Measurements from ENCODE around the gene GRK1.

DNA sequence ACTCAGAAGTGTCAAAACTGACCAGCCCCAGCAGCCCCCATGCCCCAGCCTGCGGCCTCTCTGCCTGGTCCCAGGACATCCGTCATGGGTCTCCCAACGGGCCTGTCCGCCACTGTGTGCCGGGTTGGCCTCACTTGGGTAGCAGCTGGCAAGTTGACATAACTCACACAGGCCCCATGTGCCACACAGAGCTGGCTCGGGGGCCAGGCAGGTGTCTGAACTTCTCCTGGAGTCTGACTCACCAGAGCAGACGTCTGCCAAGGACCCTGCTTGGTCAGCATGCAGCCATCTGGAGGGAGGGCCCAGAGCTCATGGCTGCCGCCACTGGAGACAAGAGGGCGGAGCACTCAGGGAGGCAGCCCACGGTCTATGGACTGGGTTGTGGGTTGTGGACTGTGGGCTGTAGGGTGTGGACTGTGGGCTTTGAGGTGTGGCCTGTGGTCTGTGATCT, 60.0 kb downstream of the GRK1 start:
- TF ChIP-seq, protein P1, sequence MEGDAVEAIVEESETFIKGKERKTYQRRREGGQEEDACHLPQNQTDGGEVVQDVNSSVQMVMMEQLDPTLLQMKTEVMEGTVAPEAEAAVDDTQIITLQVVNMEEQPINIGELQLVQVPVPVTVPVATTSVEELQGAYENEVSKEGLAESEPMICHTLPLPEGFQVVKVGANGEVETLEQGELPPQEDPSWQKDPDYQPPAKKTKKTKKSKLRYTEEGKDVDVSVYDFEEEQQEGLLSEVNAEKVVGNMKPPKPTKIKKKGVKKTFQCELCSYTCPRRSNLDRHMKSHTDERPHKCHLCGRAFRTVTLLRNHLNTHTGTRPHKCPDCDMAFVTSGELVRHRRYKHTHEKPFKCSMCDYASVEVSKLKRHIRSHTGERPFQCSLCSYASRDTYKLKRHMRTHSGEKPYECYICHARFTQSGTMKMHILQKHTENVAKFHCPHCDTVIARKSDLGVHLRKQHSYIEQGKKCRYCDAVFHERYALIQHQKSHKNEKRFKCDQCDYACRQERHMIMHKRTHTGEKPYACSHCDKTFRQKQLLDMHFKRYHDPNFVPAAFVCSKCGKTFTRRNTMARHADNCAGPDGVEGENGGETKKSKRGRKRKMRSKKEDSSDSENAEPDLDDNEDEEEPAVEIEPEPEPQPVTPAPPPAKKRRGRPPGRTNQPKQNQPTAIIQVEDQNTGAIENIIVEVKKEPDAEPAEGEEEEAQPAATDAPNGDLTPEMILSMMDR (IDR thresholded peaks at IDR 0.05; ENCODE audit: insufficient read depth, low read length, poor library complexity, severe bottlenecking), result no peak
- TF ChIP-seq EZH2phosphoT487 (conservative IDR thresholded peaks at IDR 0.05; ENCODE audit: low read length), result no peak

Measured in SU-DHL-6 (cell line).